Measurements from ENCODE around the gene NCF2. TPM values are rescaled to one million over a fixed set of nuclear protein-coding genes. Genes with fewer than 3 reads are reported as not detected.

The NCF2 gene
- polyA plus RNA-seq, 1 donor, result 2.9 TPM

Other genes starting within 250 kb of the NCF2 start
- 4.2 TPM for gene NMNAT2, start 172.1 kb downstream of the NCF2 start, polyA plus RNA-seq (ENCODE audit: insufficient read length)
- gene SMG7, start 118.0 kb downstream of the NCF2 start, polyA plus RNA-seq (ENCODE audit: insufficient read length), result 87.4 TPM
- gene ARPC5, start 45.3 kb upstream of the NCF2 start, polyA plus RNA-seq (ENCODE audit: insufficient read length), result 143 TPM
- 0.10 TPM for gene APOBEC4, start 62.9 kb upstream of the NCF2 start, polyA plus RNA-seq (ENCODE audit: insufficient read length)
- 57.1 TPM for gene RGL1, start 214.7 kb upstream of the NCF2 start, polyA plus RNA-seq (ENCODE audit: insufficient read length)